GM23338 (cell line): ENCODE measurements around the gene CEP85. TPM values are rescaled to one million over a fixed set of nuclear protein-coding genes. Genes with fewer than 3 reads are reported as not detected.

Experiments
- ATAC-seq: fragments of 200-7000 bp; cut with Tn5 transposase; 3 replicates; pipeline ENCODE4 v1.9.1; 2020
- DNase-seq: peaks from one replicate; pipeline ENCODE4 v3.0.0-alpha.2; 2015; ENCODE audit warnings: low spot score
- H2AFZ ChIP-seq: fragments of 200-600 bp; sonication (generic); 2 replicates; pipeline ENCODE4 v1.8.0; 2016; ENCODE audit warnings: antibody characterized with exemption, mild to moderate bottlenecking, moderate library complexity
- H3F3A ChIP-seq: fragments of 200-600 bp; sonication (generic); replicated peaks from 2 replicates; pipeline ENCODE4 v1.8.0; 2017; ENCODE audit warnings: antibody characterized with exemption, mixed run types, low read depth
- H3K27ac ChIP-seq: fragments of 200-600 bp; sonication (generic); 2 replicates; pipeline ENCODE4 v1.6.1; 2016; ENCODE audit warnings: low read depth
- H3K27me3 ChIP-seq: fragments of 200-600 bp; sonication (generic); 2 replicates; pipeline ENCODE4 v1.8.0; 2016; ENCODE audit warnings: mild to moderate bottlenecking, mixed run types, moderate library complexity; ENCODE audit not compliant: insufficient read depth
- H3K36me3 ChIP-seq: fragments of 200-600 bp; sonication (generic); 2 replicates; pipeline ENCODE4 v1.8.0; 2016; ENCODE audit warnings: mild to moderate bottlenecking; ENCODE audit not compliant: insufficient read depth
- H3K4me1 ChIP-seq: fragments of 200-600 bp; sonication (generic); 2 replicates; pipeline ENCODE4 v1.8.0; 2016; ENCODE audit warnings: mild to moderate bottlenecking, moderate library complexity; ENCODE audit not compliant: insufficient read depth
- H3K4me2 ChIP-seq: fragments of 200-600 bp; sonication (generic); 2 replicates; pipeline ENCODE4 v1.7.1; 2017; ENCODE audit warnings: mixed run types
- H3K4me3 ChIP-seq: fragments of 200-600 bp; sonication (generic); 2 replicates; pipeline ENCODE4 v1.6.1; 2016; ENCODE audit warnings: mixed run types
- H3K79me2 ChIP-seq: fragments of 200-600 bp; sonication (generic); replicated peaks from 2 replicates; pipeline ENCODE4 v1.8.0; 2017; ENCODE audit warnings: mild to moderate bottlenecking; ENCODE audit not compliant: insufficient read depth
- H3K9me2 ChIP-seq: fragments of 200-600 bp; sonication (generic); 2 replicates; pipeline ENCODE4 v1.8.0; 2017; ENCODE audit not compliant: insufficient read depth
- H4K20me1 ChIP-seq: fragments of 200-600 bp; sonication (generic); replicated peaks from 2 replicates; pipeline ENCODE4 v1.8.0; 2017; ENCODE audit warnings: mild to moderate bottlenecking; ENCODE audit not compliant: insufficient read depth
- H3K27ac Mint-ChIP-seq: 2 replicates; pipeline ENCODE4 v1.8.0; 2020; ENCODE audit warnings: inconsistent platforms, mild to moderate bottlenecking, moderate library complexity, mixed read lengths
- H3K27me3 Mint-ChIP-seq: 3 replicates; pipeline ENCODE4 v1.8.0; 2022; ENCODE audit warnings: low read depth, mild to moderate bottlenecking, moderate library complexity, mixed read lengths, inconsistent platforms; ENCODE audit not compliant: insufficient read depth, poor library complexity
- H3K36me3 Mint-ChIP-seq: 3 replicates; pipeline ENCODE4 v1.8.0; 2021; ENCODE audit warnings: low read depth, mild to moderate bottlenecking, inconsistent platforms, moderate library complexity, mixed read lengths
- H3K4me1 Mint-ChIP-seq: 3 replicates; pipeline ENCODE4 v1.8.0; 2020; ENCODE audit warnings: mild to moderate bottlenecking, inconsistent platforms, mixed read lengths
- H3K4me3 Mint-ChIP-seq: 3 replicates; pipeline ENCODE4 v1.8.0; 2021; ENCODE audit warnings: moderate library complexity, mild to moderate bottlenecking, inconsistent platforms, mixed read lengths
- H3K9me3 Mint-ChIP-seq: 3 replicates; pipeline ENCODE4 v1.8.0; 2020; ENCODE audit warnings: moderate library complexity, mild to moderate bottlenecking, inconsistent platforms, mixed read lengths
- CREB1 ChIP-seq: fragments of 250-450 bp; sonication (Bioruptor Pico); IDR thresholded peaks from 2 replicates; pipeline ENCODE4 v1.5.0; 2020; ENCODE audit warnings: low read depth, mild to moderate bottlenecking, moderate library complexity
- EZH2 ChIP-seq: fragments of 200-600 bp; sonication (generic); IDR thresholded peaks from one replicate; pipeline ENCODE4 v1.8.0; 2017; ENCODE audit warnings: antibody characterized with exemption, mild to moderate bottlenecking, low read depth; ENCODE audit not compliant: unreplicated experiment
- EZH2phosphoT487 ChIP-seq: fragments of 200-600 bp; sonication (generic); IDR thresholded peaks from one replicate; pipeline ENCODE4 v1.8.1; 2018; ENCODE audit warnings: antibody characterized with exemption; ENCODE audit not compliant: unreplicated experiment
- JUNB ChIP-seq: IDR thresholded peaks from one replicate; pipeline ENCODE4 v1.6.1; 2016; ENCODE audit warnings: antibody characterized with exemption; ENCODE audit not compliant: unreplicated experiment
- NANOG ChIP-seq: IDR thresholded peaks from 2 replicates; pipeline ENCODE4 v1.6.1; 2016; ENCODE audit warnings: antibody characterized with exemption, borderline replicate concordance
- POLR2AphosphoS5 ChIP-seq: IDR thresholded peaks from 2 replicates; pipeline ENCODE4 v1.6.1; 2016; ENCODE audit warnings: antibody characterized with exemption, low read depth
- STAT1 ChIP-seq: IDR thresholded peaks from one replicate; pipeline ENCODE4 v1.6.1; 2016; ENCODE audit warnings: antibody characterized with exemption; ENCODE audit not compliant: unreplicated experiment
- ZNF114 ChIP-seq: fragments of 250-450 bp; sonication (Bioruptor Pico); IDR thresholded peaks from 2 replicates; pipeline ENCODE4 v1.5.0; 2020; ENCODE audit warnings: mild to moderate bottlenecking, moderate library complexity
- ZNF331 ChIP-seq: fragments of 250-450 bp; sonication (Bioruptor Pico); IDR thresholded peaks from 2 replicates; pipeline ENCODE4 v1.5.0; 2020; ENCODE audit warnings: low read depth, mild to moderate bottlenecking, moderate library complexity
- polyA plus RNA-seq: library from polyadenylated mRNA; unstranded; fragments of >200 nt; fragmentation: Nextera tagmentation; extraction: Ambion mirVana; gene quantifications from 2 replicates; pipeline ENCODE4 v1.2.1, GENCODE V29; 2016
- total RNA-seq: library from RNA; depleted of rRNA; stranded (reverse); fragments of >200 nt; shearing (Covaris generic); gene quantifications from 2 replicates; pipeline ENCODE4 v1.2.3, GENCODE V29; 2014
- TF ChIP-seq, protein P1 (sequence below): IDR thresholded peaks from one replicate; pipeline ENCODE4 v1.6.1; 2018; ENCODE audit warnings: antibody characterized with exemption; ENCODE audit not compliant: unreplicated experiment
- TF ChIP-seq, protein P2 (sequence below): IDR thresholded peaks from 2 replicates; pipeline ENCODE4 v1.6.1; 2016; ENCODE audit warnings: antibody characterized with exemption
- TF ChIP-seq, protein P3 (sequence below): fragments of 250-450 bp; sonication (Bioruptor Pico); IDR thresholded peaks from 2 replicates; pipeline ENCODE4 v1.5.0; 2020; ENCODE audit warnings: mild to moderate bottlenecking, moderate library complexity
- TF ChIP-seq, protein P4 (sequence below), 2 experiments: fragments of 200-600 bp in 1 of 2; sonication (generic) in 1 of 2; conservative IDR thresholded peaks; 2 replicates each; pipeline versions ENCODE4 v1.5.1 to v1.6.1; 2016 to 2017; ENCODE audit warnings: antibody characterized with exemption in 2 of 2, low read depth in 2 of 2, mild to moderate bottlenecking in 2 of 2, moderate library complexity in 1 of 2

CEP85 gene
- total and polyA plus RNA-seq, 2 experiments from 2014 or later: 12.8 to 36.8 TPM

DNA sequence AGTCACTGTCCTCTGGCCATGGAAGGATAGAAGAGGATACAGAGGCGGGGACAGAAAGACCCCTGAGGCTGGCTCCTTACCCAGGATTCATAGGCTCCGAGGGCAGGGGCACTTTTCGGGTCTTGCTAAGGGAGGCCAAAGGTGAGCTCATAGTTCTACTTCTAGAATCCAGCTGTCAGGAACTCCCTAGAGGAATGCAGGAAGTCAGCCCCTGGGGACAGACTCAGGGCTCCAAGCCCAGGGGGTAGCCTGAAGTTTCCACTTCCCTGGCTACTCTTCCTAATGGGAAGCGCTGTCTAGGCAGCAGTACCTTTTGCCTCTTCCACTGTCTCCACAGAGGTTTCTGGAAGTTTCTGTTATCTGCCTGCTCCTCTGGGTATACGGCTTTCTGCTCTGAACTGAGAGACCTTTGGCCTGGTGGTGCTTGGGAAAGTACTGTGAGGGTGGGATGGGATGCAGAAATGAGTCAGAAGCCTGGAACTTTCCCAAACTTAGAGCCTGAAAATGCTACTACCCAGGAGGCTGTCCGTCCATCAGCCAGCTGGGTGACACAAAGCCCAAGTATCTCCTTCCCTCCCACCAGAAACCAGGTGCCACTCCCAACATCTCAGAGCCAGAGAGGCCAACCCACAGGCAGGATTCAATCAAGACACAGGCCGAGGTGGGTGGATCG lies 68.9 kb downstream of the CEP85 start:
- H3K27ac Mint-ChIP-seq: no peak overlapping the region
- no peaks in the 10 kb centered on the region for H3K27me3 ChIP-seq
- H3F3A ChIP-seq: 0 out of 2 replicates have a peak, but pooled peaks cover 5% of the 10 kb centered on the region
- no peaks in the 10 kb centered on the region for H3K36me3 ChIP-seq
- H3K27ac ChIP-seq: no peak overlapping the region
- DNase-seq (peak; percentile 28), ATAC-seq (no peak)
- TF ChIP-seq, protein P1, sequence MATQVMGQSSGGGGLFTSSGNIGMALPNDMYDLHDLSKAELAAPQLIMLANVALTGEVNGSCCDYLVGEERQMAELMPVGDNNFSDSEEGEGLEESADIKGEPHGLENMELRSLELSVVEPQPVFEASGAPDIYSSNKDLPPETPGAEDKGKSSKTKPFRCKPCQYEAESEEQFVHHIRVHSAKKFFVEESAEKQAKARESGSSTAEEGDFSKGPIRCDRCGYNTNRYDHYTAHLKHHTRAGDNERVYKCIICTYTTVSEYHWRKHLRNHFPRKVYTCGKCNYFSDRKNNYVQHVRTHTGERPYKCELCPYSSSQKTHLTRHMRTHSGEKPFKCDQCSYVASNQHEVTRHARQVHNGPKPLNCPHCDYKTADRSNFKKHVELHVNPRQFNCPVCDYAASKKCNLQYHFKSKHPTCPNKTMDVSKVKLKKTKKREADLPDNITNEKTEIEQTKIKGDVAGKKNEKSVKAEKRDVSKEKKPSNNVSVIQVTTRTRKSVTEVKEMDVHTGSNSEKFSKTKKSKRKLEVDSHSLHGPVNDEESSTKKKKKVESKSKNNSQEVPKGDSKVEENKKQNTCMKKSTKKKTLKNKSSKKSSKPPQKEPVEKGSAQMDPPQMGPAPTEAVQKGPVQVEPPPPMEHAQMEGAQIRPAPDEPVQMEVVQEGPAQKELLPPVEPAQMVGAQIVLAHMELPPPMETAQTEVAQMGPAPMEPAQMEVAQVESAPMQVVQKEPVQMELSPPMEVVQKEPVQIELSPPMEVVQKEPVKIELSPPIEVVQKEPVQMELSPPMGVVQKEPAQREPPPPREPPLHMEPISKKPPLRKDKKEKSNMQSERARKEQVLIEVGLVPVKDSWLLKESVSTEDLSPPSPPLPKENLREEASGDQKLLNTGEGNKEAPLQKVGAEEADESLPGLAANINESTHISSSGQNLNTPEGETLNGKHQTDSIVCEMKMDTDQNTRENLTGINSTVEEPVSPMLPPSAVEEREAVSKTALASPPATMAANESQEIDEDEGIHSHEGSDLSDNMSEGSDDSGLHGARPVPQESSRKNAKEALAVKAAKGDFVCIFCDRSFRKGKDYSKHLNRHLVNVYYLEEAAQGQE: no peak
- TF ChIP-seq ZNF114 (CRISPR knock-in tag) (no peak), STAT1 (no peak), EZH2phosphoT487 (no peak), NANOG (no peak), EZH2 (no peak), JUNB (no peak), POLR2AphosphoS5 (no peak), CREB1 (CRISPR knock-in tag) (no peak), ZNF331 (no peak)
- TF ChIP-seq, protein P2, sequence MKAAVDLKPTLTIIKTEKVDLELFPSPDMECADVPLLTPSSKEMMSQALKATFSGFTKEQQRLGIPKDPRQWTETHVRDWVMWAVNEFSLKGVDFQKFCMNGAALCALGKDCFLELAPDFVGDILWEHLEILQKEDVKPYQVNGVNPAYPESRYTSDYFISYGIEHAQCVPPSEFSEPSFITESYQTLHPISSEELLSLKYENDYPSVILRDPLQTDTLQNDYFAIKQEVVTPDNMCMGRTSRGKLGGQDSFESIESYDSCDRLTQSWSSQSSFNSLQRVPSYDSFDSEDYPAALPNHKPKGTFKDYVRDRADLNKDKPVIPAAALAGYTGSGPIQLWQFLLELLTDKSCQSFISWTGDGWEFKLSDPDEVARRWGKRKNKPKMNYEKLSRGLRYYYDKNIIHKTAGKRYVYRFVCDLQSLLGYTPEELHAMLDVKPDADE: no peak
- TF ChIP-seq, protein P3, sequence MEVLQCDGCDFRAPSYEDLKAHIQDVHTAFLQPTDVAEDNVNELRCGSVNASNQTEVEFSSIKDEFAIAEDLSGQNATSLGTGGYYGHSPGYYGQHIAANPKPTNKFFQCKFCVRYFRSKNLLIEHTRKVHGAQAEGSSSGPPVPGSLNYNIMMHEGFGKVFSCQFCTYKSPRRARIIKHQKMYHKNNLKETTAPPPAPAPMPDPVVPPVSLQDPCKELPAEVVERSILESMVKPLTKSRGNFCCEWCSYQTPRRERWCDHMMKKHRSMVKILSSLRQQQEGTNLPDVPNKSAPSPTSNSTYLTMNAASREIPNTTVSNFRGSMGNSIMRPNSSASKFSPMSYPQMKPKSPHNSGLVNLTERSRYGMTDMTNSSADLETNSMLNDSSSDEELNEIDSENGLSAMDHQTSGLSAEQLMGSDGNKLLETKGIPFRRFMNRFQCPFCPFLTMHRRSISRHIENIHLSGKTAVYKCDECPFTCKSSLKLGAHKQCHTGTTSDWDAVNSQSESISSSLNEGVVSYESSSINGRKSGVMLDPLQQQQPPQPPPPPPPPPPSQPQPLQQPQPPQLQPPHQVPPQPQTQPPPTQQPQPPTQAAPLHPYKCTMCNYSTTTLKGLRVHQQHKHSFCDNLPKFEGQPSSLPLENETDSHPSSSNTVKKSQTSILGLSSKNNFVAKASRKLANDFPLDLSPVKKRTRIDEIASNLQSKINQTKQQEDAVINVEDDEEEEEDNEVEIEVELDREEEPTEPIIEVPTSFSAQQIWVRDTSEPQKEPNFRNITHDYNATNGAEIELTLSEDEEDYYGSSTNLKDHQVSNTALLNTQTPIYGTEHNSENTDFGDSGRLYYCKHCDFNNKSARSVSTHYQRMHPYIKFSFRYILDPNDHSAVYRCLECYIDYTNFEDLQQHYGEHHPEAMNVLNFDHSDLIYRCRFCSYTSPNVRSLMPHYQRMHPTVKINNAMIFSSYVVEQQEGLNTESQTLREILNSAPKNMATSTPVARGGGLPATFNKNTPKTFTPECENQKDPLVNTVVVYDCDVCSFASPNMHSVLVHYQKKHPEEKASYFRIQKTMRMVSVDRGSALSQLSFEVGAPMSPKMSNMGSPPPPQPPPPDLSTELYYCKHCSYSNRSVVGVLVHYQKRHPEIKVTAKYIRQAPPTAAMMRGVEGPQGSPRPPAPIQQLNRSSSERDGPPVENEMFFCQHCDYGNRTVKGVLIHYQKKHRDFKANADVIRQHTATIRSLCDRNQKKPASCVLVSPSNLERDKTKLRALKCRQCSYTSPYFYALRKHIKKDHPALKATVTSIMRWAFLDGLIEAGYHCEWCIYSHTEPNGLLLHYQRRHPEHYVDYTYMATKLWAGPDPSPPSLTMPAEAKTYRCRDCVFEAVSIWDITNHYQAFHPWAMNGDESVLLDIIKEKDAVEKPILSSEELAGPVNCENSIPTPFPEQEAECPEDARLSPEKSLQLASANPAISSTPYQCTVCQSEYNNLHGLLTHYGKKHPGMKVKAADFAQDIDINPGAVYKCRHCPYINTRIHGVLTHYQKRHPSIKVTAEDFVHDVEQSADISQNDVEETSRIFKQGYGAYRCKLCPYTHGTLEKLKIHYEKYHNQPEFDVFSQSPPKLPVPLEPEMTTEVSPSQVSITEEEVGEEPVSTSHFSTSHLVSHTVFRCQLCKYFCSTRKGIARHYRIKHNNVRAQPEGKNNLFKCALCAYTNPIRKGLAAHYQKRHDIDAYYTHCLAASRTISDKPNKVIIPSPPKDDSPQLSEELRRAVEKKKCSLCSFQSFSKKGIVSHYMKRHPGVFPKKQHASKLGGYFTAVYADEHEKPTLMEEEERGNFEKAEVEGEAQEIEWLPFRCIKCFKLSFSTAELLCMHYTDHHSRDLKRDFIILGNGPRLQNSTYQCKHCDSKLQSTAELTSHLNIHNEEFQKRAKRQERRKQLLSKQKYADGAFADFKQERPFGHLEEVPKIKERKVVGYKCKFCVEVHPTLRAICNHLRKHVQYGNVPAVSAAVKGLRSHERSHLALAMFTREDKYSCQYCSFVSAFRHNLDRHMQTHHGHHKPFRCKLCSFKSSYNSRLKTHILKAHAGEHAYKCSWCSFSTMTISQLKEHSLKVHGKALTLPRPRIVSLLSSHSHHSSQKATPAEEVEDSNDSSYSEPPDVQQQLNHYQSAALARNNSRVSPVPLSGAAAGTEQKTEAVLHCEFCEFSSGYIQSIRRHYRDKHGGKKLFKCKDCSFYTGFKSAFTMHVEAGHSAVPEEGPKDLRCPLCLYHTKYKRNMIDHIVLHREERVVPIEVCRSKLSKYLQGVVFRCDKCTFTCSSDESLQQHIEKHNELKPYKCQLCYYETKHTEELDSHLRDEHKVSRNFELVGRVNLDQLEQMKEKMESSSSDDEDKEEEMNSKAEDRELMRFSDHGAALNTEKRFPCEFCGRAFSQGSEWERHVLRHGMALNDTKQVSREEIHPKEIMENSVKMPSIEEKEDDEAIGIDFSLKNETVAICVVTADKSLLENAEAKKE (CRISPR knock-in tag): no peak
- TF ChIP-seq, protein P4, sequence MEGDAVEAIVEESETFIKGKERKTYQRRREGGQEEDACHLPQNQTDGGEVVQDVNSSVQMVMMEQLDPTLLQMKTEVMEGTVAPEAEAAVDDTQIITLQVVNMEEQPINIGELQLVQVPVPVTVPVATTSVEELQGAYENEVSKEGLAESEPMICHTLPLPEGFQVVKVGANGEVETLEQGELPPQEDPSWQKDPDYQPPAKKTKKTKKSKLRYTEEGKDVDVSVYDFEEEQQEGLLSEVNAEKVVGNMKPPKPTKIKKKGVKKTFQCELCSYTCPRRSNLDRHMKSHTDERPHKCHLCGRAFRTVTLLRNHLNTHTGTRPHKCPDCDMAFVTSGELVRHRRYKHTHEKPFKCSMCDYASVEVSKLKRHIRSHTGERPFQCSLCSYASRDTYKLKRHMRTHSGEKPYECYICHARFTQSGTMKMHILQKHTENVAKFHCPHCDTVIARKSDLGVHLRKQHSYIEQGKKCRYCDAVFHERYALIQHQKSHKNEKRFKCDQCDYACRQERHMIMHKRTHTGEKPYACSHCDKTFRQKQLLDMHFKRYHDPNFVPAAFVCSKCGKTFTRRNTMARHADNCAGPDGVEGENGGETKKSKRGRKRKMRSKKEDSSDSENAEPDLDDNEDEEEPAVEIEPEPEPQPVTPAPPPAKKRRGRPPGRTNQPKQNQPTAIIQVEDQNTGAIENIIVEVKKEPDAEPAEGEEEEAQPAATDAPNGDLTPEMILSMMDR (conservative IDR thresholded peaks at IDR 0.05; ENCODE audit: low read depth in 2 of 2): no peak
- H3K4me3 Mint-ChIP-seq: no peak overlapping the region
- H3K27me3 Mint-ChIP-seq: peaks cover 5% of the 10 kb centered on the region
- H3K36me3 Mint-ChIP-seq: no peaks in the 10 kb centered on the region
- no peak overlapping the region for H3K4me3 ChIP-seq
- H3K4me1 Mint-ChIP-seq: peaks cover 16% of the 10 kb centered on the region; the same call in 2 of the 3 replicates
- H3K9me2 ChIP-seq: no peaks in the 10 kb centered on the region
- H3K9me3 Mint-ChIP-seq: no peaks in the 10 kb centered on the region
- peaks cover 10% of the 10 kb centered on the region for H3K4me1 ChIP-seq
- 0 out of 2 replicates have a peak, but pooled peaks cover 9% of the 10 kb centered on the region for H3K79me2 ChIP-seq
- no peaks in the 10 kb centered on the region for H4K20me1 ChIP-seq
- H2AFZ ChIP-seq: no peak overlapping the region
- no peak overlapping the region for H3K4me2 ChIP-seq
